ENCODE data around the gene DCN.
A peak's percentile ranks its signal among the peaks of the same experiment; 100 is the strongest.

The DCN gene

DNA sequence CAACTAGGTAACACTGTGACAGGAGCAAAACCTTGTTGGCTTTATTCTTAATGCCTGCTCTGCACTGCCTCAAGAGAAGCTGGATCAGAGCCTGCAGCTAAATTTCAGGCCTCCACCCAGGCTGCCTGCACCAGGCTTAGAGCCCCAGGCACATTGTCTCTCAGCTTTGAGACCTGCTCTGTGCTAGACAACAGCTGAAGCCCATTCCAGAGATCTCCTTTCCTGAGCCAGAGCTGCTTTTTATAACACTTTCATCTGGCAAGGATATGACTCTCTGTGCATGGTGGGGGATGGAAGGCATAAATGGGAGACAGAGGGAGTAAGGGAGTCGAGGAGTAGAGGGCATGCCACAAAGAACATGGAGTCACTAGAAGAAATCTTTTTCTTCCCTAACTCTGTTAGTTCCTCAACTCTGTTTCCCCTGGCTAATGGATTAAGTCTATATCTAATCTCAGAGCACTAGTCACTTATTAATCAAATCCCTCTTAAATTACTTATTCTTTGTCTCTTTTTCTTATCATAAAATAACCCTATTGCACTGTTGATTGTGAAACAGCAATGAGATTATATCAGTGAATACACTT lies 44.2 kb downstream of the DCN start:
- no peak for DNase-seq (ENCODE audit: low spot score)

DNA sequence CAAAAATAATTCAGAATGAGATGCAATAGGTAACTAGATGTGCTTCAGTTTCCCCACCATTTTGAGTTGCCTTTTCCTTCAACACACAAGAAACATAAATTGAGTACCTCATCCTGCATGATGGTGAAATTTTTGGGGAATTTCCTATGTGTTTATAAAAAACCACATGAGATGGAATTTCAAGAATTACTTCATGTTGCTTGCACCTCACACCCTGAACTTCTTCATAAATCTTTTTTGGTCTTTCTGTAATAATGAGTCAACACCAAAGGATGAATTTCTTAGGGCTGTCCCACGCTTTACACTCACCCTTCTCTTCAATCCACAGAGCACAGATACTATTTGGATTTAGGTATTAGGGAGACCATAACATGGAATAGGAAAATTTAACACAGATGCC lies 48.7 kb downstream of the DCN start:
- no peak for DNase-seq (ENCODE audit: low spot score)

GRCh38 chr12:91129662-91130362 lies 52.8 kb downstream of the DCN start:
- no peak for DNase-seq (ENCODE audit: low spot score)

DNA sequence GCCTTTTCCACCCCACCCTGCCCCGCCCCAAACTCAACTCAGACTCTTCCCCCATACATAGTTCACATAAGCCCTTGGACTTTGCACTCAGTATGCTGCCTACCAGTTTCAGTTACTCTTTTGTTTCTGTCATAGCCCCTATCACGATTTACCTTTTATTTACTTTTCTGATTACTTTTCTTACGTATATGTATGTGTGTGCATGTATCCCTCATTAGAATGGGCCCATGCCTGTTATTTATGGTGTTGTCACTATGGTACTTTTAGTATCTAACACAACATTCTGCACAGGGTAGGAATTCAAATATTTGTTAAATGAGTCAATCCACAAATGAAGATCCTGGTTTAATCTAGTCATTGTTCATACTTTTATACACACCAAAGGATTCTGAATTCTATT lies 54.9 kb downstream of the DCN start:
- DNase-seq (ENCODE audit: low spot score), result no peak

DNA sequence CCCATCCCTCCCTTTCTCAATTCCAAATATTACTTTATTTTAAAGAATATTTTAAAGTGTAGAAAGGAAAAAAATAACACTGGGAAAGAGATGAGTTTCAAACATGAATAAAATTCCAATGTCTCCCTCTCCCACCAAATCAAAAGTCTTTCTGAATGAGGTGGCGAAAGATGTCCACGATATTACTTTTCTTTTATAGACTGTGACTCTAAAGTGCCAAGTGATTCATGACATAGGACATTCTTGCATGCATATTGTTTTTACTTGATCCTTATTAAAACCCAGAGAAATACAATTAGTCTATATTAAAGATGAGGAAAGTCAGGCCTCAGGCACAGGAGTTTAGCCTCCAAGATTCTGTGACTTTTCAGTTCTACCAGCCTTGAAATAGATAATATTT lies 55.3 kb downstream of the DCN start:
- DNase-seq (ENCODE audit: low spot score), result no peak

GRCh38 chr12:91126516-91126915 lies 56.1 kb downstream of the DCN start:
- no peak for DNase-seq (ENCODE audit: low spot score)

GRCh38 chr12:91123236-91123916 lies 59.2 kb downstream of the DCN start:
- DNase-seq (ENCODE audit: low spot score), result no peak

DNA sequence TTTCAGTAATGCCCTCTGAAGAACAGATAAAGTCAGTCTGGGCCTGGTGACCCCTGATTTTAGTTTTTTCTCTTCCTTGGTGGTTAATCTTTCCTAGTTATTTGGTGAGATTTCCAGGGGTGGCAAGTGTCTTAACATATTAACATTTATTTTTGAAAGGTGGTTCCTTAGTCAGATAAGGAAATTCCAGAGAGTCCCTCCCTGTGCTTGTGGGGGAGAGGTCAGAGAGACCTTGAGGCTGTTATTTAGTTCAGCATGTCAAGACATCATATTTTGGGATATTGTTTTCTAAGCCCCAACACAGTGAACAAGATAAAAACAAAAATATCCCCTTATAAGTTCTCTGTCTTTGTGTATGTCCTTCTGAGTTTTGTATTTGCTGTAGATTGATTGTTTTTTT lies 61.8 kb downstream of the DCN start:
- no peak for DNase-seq (ENCODE audit: low spot score)

DNA sequence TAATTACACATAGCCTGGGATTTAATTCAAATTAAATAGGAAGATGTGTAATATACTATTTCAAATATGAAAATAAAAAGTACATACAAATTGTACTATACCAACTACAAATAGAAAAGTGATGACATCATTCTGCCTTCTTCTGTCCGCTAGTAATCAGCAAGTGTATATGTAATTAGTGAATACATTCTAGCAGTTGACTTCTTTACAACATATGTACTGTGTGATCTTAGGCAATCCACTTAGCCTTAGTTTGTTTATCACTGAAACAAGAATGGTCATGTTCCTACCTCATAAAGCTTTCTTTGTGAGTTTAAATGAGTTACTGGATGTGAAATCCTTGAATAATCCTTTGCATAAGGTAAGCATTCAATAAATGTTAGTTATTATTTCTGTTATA lies 63.5 kb downstream of the DCN start:
- no peak for DNase-seq (ENCODE audit: low spot score)

GRCh38 chr12:91113621-91114020 lies 69.0 kb downstream of the DCN start:
- DNase-seq (ENCODE audit: low spot score), result no peak

DNA sequence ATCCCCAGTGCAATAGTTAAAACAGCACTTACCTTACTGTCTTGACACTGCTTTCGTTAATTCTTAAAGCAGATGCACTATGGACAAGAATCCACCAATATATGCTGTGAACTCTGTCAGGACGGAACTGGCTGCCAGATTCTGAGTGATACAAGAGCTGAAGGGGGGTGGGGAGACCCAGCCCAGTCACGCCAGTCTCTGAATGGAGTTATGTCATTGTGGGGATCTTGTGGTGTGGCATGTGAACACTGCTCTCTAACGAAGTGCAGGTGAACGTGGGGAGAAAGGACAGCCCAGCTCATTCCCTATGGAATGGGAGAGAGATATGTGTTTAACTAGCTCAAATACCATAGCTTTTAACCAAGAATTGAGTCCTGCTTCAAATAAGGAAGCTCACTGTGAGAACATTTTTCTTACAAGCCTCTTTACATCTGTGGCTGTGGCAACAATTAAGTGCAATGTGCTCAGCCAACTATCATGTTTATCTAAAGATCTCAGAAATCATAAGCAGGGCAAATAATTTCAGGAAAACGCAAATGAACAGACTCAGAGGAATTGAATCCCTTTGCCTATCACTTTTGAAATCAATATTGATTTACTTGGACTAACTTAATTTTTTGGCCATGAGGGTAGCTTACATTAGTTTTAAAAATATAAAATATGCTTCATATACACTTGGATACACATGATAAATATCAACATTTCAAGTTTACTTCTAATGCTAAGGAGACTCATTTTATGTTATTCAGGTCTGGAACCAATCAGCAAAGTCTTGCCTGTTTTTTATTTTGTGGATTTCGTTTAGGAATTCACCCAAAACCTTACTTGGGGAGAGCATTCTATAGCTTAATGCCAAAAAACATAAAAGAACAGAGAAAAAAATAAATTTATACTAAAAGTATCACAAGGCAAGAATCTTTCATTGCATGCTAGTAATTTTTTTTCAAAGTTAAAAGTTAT lies 71.0 kb downstream of the DCN start, which contains the start of gene LUM:
LUM (minus strand) TSS at position 129 of the 960 bp plus-strand sequence. CDS start 2,515 bp downstream, outside the sequence.
- no peak for DNase-seq (ENCODE audit: low spot score)

- DNase-seq (ENCODE audit: low spot score), result no peak
These were observed 72.2 kb downstream of the DCN start for GRCh38 chr12:91110311-91110924.

GRCh38 chr12:91109581-91110310 lies 72.9 kb downstream of the DCN start:
- DNase-seq (ENCODE audit: low spot score), result no peak

DNA sequence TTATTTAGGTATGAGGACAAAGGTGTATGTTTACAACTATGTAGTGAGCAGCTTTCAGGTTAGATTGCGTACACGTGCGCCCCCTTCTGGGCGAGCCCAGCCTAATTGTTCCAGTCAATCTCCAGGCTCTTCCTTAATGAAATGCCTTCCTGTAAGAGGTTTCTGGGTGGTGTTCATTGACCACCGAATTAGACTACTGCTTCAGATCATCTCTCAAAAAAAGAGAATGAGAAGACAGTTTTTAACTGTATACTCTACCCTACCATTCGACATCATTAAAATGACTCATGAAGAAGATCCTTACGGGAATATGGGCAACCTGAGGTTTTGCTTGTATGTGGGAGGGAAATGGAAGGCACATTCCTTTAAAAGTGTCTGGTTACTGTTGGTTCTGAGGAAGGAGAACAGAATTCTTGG lies 73.5 kb downstream of the DCN start:
- peak; percentile 24 for DNase-seq (ENCODE audit: low spot score)

DNA sequence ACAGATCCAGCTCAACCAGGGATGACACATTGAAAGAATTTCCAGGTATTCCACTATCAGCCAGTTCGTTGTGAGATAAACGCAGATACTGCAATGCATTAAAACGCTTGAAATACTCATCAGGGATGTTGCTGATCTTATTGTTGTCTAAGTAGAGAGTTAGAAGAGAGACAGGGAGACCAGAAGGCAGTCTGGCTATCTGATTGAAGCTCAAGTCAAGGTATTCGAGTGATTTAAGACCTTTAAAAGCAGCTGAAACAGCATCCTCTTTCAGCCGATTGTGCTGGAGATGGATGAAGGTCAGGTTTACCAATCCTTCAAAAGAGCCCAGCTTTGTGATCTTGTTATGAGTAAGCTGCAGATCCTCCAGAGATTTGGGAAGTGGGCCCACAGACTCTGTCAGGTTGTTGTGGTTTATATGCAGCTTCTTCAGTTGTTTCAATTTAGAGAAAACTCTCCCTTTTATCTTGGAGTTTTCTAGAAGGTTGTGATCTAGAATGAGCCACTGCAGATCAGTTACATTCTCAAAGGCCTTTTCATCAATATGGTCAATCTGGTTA lies 74.3 kb downstream of the DCN start:
- no peak for DNase-seq (ENCODE audit: low spot score)

GRCh38 chr12:91106283-91106682 lies 76.3 kb downstream of the DCN start:
- no peak for DNase-seq (ENCODE audit: low spot score)

GRCh38 chr12:91105807-91106206 lies 76.8 kb downstream of the DCN start:
- no peak for DNase-seq (ENCODE audit: low spot score)

DNA sequence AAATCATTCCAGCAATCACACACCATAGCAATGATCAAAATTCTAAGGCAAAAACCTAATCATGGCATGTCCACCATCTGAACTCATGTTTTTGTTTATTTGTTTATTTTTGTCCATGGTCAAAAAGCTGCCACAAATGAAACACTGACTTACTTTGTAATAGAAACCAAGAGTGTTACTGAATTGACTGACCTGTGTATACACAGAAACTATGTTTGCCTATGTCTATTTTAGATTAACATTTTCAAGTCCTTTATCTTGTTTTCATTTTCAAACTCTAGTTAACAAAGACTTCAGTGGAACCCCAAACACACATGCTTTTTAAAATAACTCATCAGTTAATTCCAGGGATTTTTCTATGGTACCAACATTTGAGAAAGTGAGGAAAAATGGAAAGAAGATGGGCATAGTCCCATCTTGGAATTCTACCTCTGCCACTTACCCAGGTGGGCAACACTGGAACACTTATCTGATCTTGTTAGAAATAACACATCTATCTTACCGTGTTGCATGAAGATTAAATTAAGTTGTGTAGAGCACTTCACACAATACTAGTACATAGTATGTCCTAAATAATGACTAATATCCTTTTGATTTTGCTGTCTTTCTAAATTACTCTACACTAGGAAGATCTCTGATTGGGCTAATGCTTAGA lies 77.7 kb downstream of the DCN start:
- DNase-seq (ENCODE audit: low spot score), result no peak

GRCh38 chr12:91103624-91104023 lies 79.0 kb downstream of the DCN start:
- DNase-seq (ENCODE audit: low spot score), result no peak

DNA sequence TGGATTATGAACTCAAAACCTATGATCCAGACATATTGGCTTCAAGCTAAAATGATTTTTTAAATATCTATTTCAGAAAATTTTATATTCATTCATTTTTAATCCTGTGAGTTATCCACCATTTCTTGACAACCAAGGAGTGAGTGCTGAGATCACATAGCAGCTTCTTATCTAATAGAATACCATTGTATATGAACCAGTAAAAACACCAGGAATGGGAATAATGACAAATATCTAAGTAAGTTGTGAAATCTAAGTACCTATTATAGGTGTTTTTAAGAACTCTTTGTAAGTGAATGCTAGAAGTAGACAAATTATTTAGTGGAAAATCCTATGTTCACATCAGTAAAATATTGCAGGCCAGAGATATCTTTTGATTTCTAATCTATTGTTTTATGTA lies 79.5 kb downstream of the DCN start:
- DNase-seq (ENCODE audit: low spot score), result no peak

Measured in hematopoietic multipotent progenitor cell treated with erythropoietin and hydrocortisone succinate and interleukin-3 and kit ligand, for 17 days (in vitro differentiated cells).